GM12874 (cell line): ENCODE results near the gene ZNF385C.

Experiments
- CTCF ChIP-seq: IDR thresholded peaks from 2 replicates; pipeline ENCODE4 v1.5.1; 2011; ENCODE audit warnings: low read depth, mild to moderate bottlenecking, control low read depth, low read length, moderate library complexity; ENCODE audit not compliant: insufficient read depth

Gene ZNF385C

GRCh38 chr17:42062681-42063080 lies 35.6 kb downstream of the ZNF385C start:
- TF ChIP-seq CTCF: no peak

GRCh38 chr17:42061646-42062487 lies 36.4 kb downstream of the ZNF385C start:
- no peak for TF ChIP-seq CTCF

GRCh38 chr17:42060231-42060630 lies 38.0 kb downstream of the ZNF385C start:
- TF ChIP-seq CTCF: no peak

- no peak for TF ChIP-seq CTCF
Measured at GRCh38 chr17:42059815-42060214, 38.5 kb downstream of the ZNF385C start.

GRCh38 chr17:42058063-42058462 lies 40.2 kb downstream of the ZNF385C start:
- TF ChIP-seq CTCF: no peak

- TF ChIP-seq CTCF: no peak
Measured at GRCh38 chr17:42056635-42057034, 41.6 kb downstream of the ZNF385C start.

GRCh38 chr17:42055496-42055895 lies 42.8 kb downstream of the ZNF385C start:
- no peak for TF ChIP-seq CTCF
